Activated B cell treated with CpG ODN at 0.5 μM for 24 hours (primary cell): ENCODE results near the gene IL10RA. TPM values are rescaled to one million over a fixed set of nuclear protein-coding genes. Genes with fewer than 3 reads are reported as not detected.
A peak's percentile ranks its signal among the peaks of the same experiment; 100 is the strongest.
"Not testable (repeated sequence)": the region's sequence is repeated elsewhere in the genome, so short reads cannot be mapped to it uniquely, and the experiment has no call there.

ENCODE experiments used
- ATAC-seq: fragments of 200-7000 bp; cut with Tn5 transposase; one replicate; pipeline ENCODE4 v1.10.0; 2021; ENCODE audit warnings: low read depth, mild to moderate bottlenecking, moderate library complexity
- CTCF ChIA-PET: fragments of 350-600 bp; sonication (Branson Sonifier 250); formaldehyde crosslinking; loops from one replicate; lab custom pipeline; 2021; ENCODE audit warnings: antibody characterized with exemption; lab: Charles Lee
- POLR2A ChIA-PET: fragments of 350-600 bp; sonication (Branson Sonifier 250); formaldehyde crosslinking; loops from one replicate; lab custom pipeline; 2021; ENCODE audit warnings: antibody characterized with exemption; lab: Charles Lee
- DNase-seq: peaks from one replicate; pipeline ENCODE4 v3.0.0; 2022
- H3K27ac Mint-ChIP-seq: one replicate; pipeline ENCODE4 v1.8.0; 2020; ENCODE audit warnings: mixed read lengths
- H3K27me3 Mint-ChIP-seq: one replicate; pipeline ENCODE4 v1.8.0; 2021; ENCODE audit warnings: mixed read lengths
- H3K36me3 Mint-ChIP-seq: one replicate; pipeline ENCODE4 v1.8.0; 2021; ENCODE audit warnings: low read depth, mixed read lengths
- H3K4me1 Mint-ChIP-seq: one replicate; pipeline ENCODE4 v1.8.0; 2021; ENCODE audit warnings: mixed read lengths
- H3K4me3 Mint-ChIP-seq: one replicate; pipeline ENCODE4 v1.8.0; 2020; ENCODE audit warnings: mild to moderate bottlenecking, mixed read lengths
- H3K9me3 Mint-ChIP-seq: one replicate; pipeline ENCODE4 v1.8.0; 2020; ENCODE audit warnings: mixed read lengths
- intact Hi-C: fragments of 100-400 bp; cut with micrococcal nuclease; formaldehyde crosslinking; loops from one replicate; pipeline ENCODE4 v1.15.1; 2024
- total RNA-seq: library from RNA; stranded (reverse); gene quantifications from 2 replicates; pipeline ENCODE4 v1.2.3, GENCODE V29; 2022
- TF ChIP-seq, protein P1 (sequence below): fragments of 200-600 bp; IDR thresholded peaks from one replicate; pipeline ENCODE4 v1.8.0; 2022; ENCODE audit warnings: antibody characterized with exemption, mild to moderate bottlenecking

IL10RA gene
- total RNA-seq, 1 donor from 2014 or later, result 350 TPM

- peak overlapping the region; percentile 67 for H3K4me3 Mint-ChIP-seq
- TF ChIP-seq, protein P1, sequence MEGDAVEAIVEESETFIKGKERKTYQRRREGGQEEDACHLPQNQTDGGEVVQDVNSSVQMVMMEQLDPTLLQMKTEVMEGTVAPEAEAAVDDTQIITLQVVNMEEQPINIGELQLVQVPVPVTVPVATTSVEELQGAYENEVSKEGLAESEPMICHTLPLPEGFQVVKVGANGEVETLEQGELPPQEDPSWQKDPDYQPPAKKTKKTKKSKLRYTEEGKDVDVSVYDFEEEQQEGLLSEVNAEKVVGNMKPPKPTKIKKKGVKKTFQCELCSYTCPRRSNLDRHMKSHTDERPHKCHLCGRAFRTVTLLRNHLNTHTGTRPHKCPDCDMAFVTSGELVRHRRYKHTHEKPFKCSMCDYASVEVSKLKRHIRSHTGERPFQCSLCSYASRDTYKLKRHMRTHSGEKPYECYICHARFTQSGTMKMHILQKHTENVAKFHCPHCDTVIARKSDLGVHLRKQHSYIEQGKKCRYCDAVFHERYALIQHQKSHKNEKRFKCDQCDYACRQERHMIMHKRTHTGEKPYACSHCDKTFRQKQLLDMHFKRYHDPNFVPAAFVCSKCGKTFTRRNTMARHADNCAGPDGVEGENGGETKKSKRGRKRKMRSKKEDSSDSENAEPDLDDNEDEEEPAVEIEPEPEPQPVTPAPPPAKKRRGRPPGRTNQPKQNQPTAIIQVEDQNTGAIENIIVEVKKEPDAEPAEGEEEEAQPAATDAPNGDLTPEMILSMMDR, result no peak
- peaks cover 4% of the 10 kb centered on the region for H3K9me3 Mint-ChIP-seq
- ATAC-seq, result no peak
- DNase-seq, result no peak
- CTCF ChIA-PET, result interaction anchor here (1.1 to 4.1 kb wide), 7 partner anchors 21 to 190 kb away, joined by 4 to 18 read pairs (median 4); partner anchors contain the start of gene IL10RA
- no peaks in the 10 kb centered on the region for H3K27me3 Mint-ChIP-seq
- intact Hi-C loops, result loop anchor here (1.0 kb wide), 1 partner anchor 9 kb away; no protein-coding TSS in a partner anchor
- peak overlapping the region; percentile 98 for H3K27ac Mint-ChIP-seq
- H3K4me1 Mint-ChIP-seq, result peaks cover 100% of the 10 kb centered on the region
- H3K36me3 Mint-ChIP-seq, result peaks cover 10% of the 10 kb centered on the region
- POLR2A ChIA-PET, result interaction anchor here (0.6 to 41.6 kb wide), 14 partner anchors 9 to 966 kb away, joined by 3 to 1422 read pairs (median 10); partner anchors contain the start of gene IL10RA
Measured at GRCh38 chr11:118007040-118007439, 20.8 kb downstream of the IL10RA start.

DNA sequence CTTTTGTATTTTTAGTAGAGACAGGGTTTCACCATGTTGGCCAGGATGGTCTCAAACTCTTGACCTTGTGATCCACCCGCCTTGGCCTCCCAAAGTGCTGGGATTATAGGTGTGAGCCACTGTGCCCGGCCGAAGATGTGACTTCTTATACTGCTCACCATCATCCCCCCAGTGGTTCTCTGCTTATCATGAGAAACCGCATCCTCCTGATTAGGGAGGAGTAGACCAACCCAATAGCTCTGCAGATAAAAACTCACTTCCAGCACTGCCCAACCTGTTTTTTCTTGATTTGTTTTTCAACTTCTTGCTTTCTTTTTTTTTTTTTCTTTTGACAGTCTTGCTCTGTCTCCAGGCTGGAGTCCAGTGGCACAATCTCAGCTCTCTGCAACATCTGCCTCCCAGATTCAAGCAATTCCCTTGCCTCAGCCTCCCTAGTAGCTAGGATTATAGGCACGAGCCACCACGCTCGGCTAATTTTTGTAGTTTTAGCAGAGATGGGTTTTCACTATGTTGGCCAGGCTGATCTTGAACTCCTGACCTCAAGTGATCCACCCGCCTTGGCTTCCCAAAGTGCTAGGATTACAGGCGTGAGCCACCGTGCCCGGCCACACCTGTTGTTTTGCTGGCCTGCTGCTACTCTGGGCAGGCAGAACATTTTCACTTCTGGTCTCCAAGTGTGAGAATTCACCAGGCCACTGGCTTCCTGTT, 21.5 kb downstream of the IL10RA start:
- peak; percentile 12 for ATAC-seq
- H3K9me3 Mint-ChIP-seq, DNase-seq, H3K27me3 Mint-ChIP-seq, H3K36me3 Mint-ChIP-seq: not testable (repeated sequence)
- Mint-ChIP-seq H3K4me1 (peaks cover 100% of the 10 kb centered on the region), H3K27ac (peak overlapping the region; percentile 98), H3K4me3 (peak overlapping the region; percentile 67)
- intact Hi-C loops, result loop anchor here (1.0 kb wide), 1 partner anchor 9 kb away; no protein-coding TSS in a partner anchor
- ChIA-PET CTCF (interaction anchor here (1.1 to 4.1 kb wide), 6 partner anchors 21 to 60 kb away, joined by 4 to 18 read pairs (median 7); partner anchors contain the start of gene IL10RA), POLR2A (interaction anchor here (0.5 to 41.6 kb wide), 19 partner anchors 8 to 966 kb away, joined by 3 to 1422 read pairs (median 5); partner anchors contain the start of genes CXCR5 and IL10RA)

- H3K9me3 Mint-ChIP-seq, result peaks cover 4% of the 10 kb centered on the region
- peak overlapping the region; percentile 67 for H3K4me3 Mint-ChIP-seq
- intact Hi-C loops, result no loop called here
- ChIA-PET POLR2A (interaction anchor here (0.5 to 41.6 kb wide), 15 partner anchors 7 to 875 kb away, joined by 3 to 1422 read pairs (median 5); partner anchors contain the start of genes CXCR5 and IL10RA), CTCF (interaction anchor here (1.4 to 4.1 kb wide), 4 partner anchors 22 to 61 kb away, joined by 4 to 18 read pairs (median 10); partner anchors contain the start of gene IL10RA)
- no peaks in the 10 kb centered on the region for H3K27me3 Mint-ChIP-seq
- DNase-seq, result no peak
- H3K27ac Mint-ChIP-seq, result peak overlapping the region; percentile 98
- TF ChIP-seq, protein P1, result no peak
- H3K4me1 Mint-ChIP-seq, result peaks cover 100% of the 10 kb centered on the region
- peaks cover 4% of the 10 kb centered on the region for H3K36me3 Mint-ChIP-seq
- ATAC-seq, result no peak
Measured at GRCh38 chr11:118008271-118008911, 22.2 kb downstream of the IL10RA start.

DNA sequence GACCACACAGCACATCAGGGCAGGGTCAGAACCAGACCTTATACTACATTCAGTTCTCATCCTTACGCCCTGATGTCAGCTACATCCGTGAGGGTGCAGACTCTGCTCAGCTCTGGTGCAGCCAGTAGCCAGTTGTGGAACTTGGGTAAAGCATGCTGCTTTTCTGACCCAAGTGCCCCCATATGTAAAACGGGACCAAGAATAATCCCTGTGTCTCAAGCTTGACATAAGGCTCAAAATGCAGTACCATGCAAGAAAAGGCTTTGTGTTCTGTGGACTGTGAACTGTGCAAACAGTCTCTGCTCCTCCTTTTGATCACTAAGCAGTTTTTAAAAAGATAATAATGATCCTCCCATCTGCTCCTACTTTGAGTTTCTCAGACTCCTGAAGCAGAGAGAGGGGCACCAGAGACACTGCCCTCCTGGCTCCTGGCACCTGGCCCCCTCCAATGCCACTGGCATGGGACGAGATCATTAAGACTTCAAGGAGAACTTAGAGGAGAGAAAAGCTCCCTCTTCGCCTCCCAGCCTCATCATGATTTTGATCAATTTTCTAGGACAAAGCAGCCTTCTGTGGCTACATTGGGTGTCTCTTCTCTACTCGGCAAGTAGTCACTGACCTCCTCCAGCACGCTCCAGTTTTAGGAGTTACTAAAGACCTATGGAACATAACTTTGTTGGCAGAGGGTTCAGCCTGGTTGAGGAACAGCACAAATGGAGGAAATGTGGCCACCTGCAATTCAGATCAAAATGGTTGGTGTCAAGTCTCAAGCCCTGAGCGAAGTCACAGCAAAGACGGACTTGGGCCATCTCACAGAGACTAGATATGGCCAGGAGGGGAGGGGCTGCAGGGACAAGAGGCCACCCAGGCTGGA, 23.9 kb downstream of the IL10RA start:
- no peak for ATAC-seq
- POLR2A ChIA-PET, result interaction anchor here (1.7 to 41.6 kb wide), 8 partner anchors 15 to 194 kb away, joined by 6 to 1422 read pairs (median 102); partner anchors contain the start of gene IL10RA

More for the DNA sequence above, 23.9 kb downstream of the IL10RA start:
- Mint-ChIP-seq H3K36me3 (peaks cover 2% of the 10 kb centered on the region), H3K4me3 (peak overlapping the region; percentile 66), H3K27me3 (no peaks in the 10 kb centered on the region), H3K4me1 (peaks cover 100% of the 10 kb centered on the region), H3K9me3 (peaks cover 2% of the 10 kb centered on the region), H3K27ac (peak overlapping the region; percentile 98)
- intact Hi-C loops, result no loop called here
- CTCF ChIA-PET, result interaction anchor here (1.5 to 5.2 kb wide), 4 partner anchors 9 to 63 kb away, joined by 5 to 42 read pairs (median 8); no protein-coding TSS in a partner anchor
- DNase-seq, result no peak
- TF ChIP-seq, protein P1, result no peak
